Panc1 (cell line): ENCODE results near the gene DBH.

ENCODE experiments used
- CTCF ChIP-seq: fragments of 450-650 bp; IDR thresholded peaks from 2 replicates; pipeline ENCODE4 v1.5.1; 2017; ENCODE audit warnings: mild to moderate bottlenecking
- POLR2AphosphoS5 ChIP-seq: IDR thresholded peaks from 2 replicates; pipeline ENCODE4 v1.6.1; 2012; ENCODE audit warnings: mild to moderate bottlenecking, low read depth, low read length, moderate library complexity
- SIN3A ChIP-seq: IDR thresholded peaks from 2 replicates; pipeline ENCODE4 v1.6.1; 2012; ENCODE audit warnings: low read depth, mild to moderate bottlenecking, low read length, moderate library complexity, borderline replicate concordance; ENCODE audit not compliant: insufficient read depth
- TCF7L2 ChIP-seq: IDR thresholded peaks from 2 replicates; pipeline ENCODE4 v1.6.1; 2011; ENCODE audit warnings: mild to moderate bottlenecking, low read depth, low read length, inconsistent platforms

- no peak for TF ChIP-seq CTCF
- TF ChIP-seq POLR2AphosphoS5, result no peak
- no peak for TF ChIP-seq TCF7L2
- no peak for TF ChIP-seq SIN3A
These were observed 48.2 kb downstream of the DBH start for GRCh38 chr9:133684121-133684935.
